IPS-18c (cell line): Measurements from ENCODE around the gene TNS3.

Source experiments
- H3K4me3 ChIP-seq: 2 replicates; pipeline ENCODE4 v1.7.0; 2013; ENCODE audit warnings: low read depth, mild to moderate bottlenecking, low read length, moderate library complexity; ENCODE audit not compliant: insufficient read depth
- H3K9me3 ChIP-seq: one replicate; pipeline ENCODE4 v1.6.1; 2013; ENCODE audit warnings: mild to moderate bottlenecking, low read length, moderate library complexity; ENCODE audit not compliant: control insufficient read depth, insufficient read depth

TNS3 gene

GRCh38 chr7:47255007-47255406, 326.9 kb downstream of the TNS3 start:
- Histone ChIP-seq H3K9me3 (peaks cover 9% of the 10 kb centered on the region), H3K4me3 (no peak overlapping the region)

- Histone ChIP-seq H3K9me3 (peaks cover 8% of the 10 kb centered on the region), H3K4me3 (peak overlapping the region; percentile 62)
Measured at GRCh38 chr7:47254081-47254977, 327.6 kb downstream of the TNS3 start.

GRCh38 chr7:47253650-47254080, 328.2 kb downstream of the TNS3 start:
- H3K4me3 ChIP-seq, result peak overlapping the region; percentile 62
- peaks cover 7% of the 10 kb centered on the region for H3K9me3 ChIP-seq

- no peak overlapping the region for H3K4me3 ChIP-seq
Measured at GRCh38 chr7:47252675-47253074, 329.2 kb downstream of the TNS3 start.

GRCh38 chr7:47249361-47249760, 332.6 kb downstream of the TNS3 start:
- Histone ChIP-seq H3K9me3 (peaks cover 7% of the 10 kb centered on the region), H3K4me3 (no peak overlapping the region)

More at GRCh38 chr7:47252675-47253074, 329.2 kb downstream of the TNS3 start:
- peaks cover 7% of the 10 kb centered on the region for H3K9me3 ChIP-seq

- peaks cover 3% of the 10 kb centered on the region for H3K9me3 ChIP-seq
- no peak overlapping the region for H3K4me3 ChIP-seq
Measured at GRCh38 chr7:47248797-47249196, 333.1 kb downstream of the TNS3 start.

GRCh38 chr7:47247132-47247531, 334.8 kb downstream of the TNS3 start:
- Histone ChIP-seq H3K4me3 (no peak overlapping the region), H3K9me3 (no peaks in the 10 kb centered on the region)

GRCh38 chr7:47244692-47245091, 337.2 kb downstream of the TNS3 start:
- H3K4me3 ChIP-seq, result no peak overlapping the region
- no peaks in the 10 kb centered on the region for H3K9me3 ChIP-seq

- Histone ChIP-seq H3K4me3 (no peak overlapping the region), H3K9me3 (no peaks in the 10 kb centered on the region)
Measured at GRCh38 chr7:47241112-47242065, 340.5 kb downstream of the TNS3 start.

GRCh38 chr7:47239931-47240421, 341.9 kb downstream of the TNS3 start:
- Histone ChIP-seq H3K9me3 (no peaks in the 10 kb centered on the region), H3K4me3 (no peak overlapping the region)

- Histone ChIP-seq H3K9me3 (no peaks in the 10 kb centered on the region), H3K4me3 (no peak overlapping the region)
Measured at GRCh38 chr7:47239034-47239433, 342.9 kb downstream of the TNS3 start.

GRCh38 chr7:47236480-47237129, 345.3 kb downstream of the TNS3 start:
- Histone ChIP-seq H3K4me3 (no peak overlapping the region), H3K9me3 (no peaks in the 10 kb centered on the region)

- Histone ChIP-seq H3K4me3 (no peak overlapping the region), H3K9me3 (no peaks in the 10 kb centered on the region)
Measured at GRCh38 chr7:47233996-47234395, 347.9 kb downstream of the TNS3 start.

GRCh38 chr7:47232751-47233412, 349.0 kb downstream of the TNS3 start:
- H3K9me3 ChIP-seq, result no peaks in the 10 kb centered on the region

GRCh38 chr7:47231627-47232026, 350.3 kb downstream of the TNS3 start:
- Histone ChIP-seq H3K9me3 (no peaks in the 10 kb centered on the region), H3K4me3 (no peak overlapping the region)

More at GRCh38 chr7:47232751-47233412, 349.0 kb downstream of the TNS3 start:
- no peak overlapping the region for H3K4me3 ChIP-seq

- H3K9me3 ChIP-seq, result no peaks in the 10 kb centered on the region
- H3K4me3 ChIP-seq, result no peak overlapping the region
Measured at GRCh38 chr7:47231032-47231431, 350.9 kb downstream of the TNS3 start.
